Muscle layer of colon (tissue), 2 donors: Measurements from ENCODE around the gene ASPHD2.

Source experiments
- H3K27ac ChIP-seq: one replicate; pipeline ENCODE4 v1.7.0; 2013; ENCODE audit warnings: low read depth, mild to moderate bottlenecking, low read length, moderate library complexity
- H3K27me3 ChIP-seq, 2 donors: one replicate each; pipeline ENCODE4 v1.7.0; 2013; ENCODE audit warnings: low read length in 2 of 2, mild to moderate bottlenecking in 2 of 2; ENCODE audit not compliant: insufficient read depth in 2 of 2, control insufficient read depth in 1 of 2
- H3K36me3 ChIP-seq: one replicate; pipeline ENCODE4 v1.7.0; 2013; ENCODE audit warnings: mild to moderate bottlenecking, low read length; ENCODE audit not compliant: insufficient read depth
- H3K4me1 ChIP-seq: one replicate; pipeline ENCODE4 v1.7.0; 2013; ENCODE audit warnings: mild to moderate bottlenecking, low read length; ENCODE audit not compliant: insufficient read depth
- H3K4me3 ChIP-seq, 2 donors: one replicate each; pipeline ENCODE4 v1.7.0; 2013; ENCODE audit warnings: low read length in 2 of 2, low read depth in 1 of 2, mild to moderate bottlenecking in 1 of 2, moderate library complexity in 1 of 2
- H3K9ac ChIP-seq: one replicate; pipeline ENCODE4 v1.7.0; 2013; ENCODE audit warnings: low read length
- H3K9me3 ChIP-seq: one replicate; pipeline ENCODE4 v1.7.0; 2013; ENCODE audit warnings: mild to moderate bottlenecking, low read length
- donor health status: abdominal sarcoma.
- donor health status: Adenocarcinoma of cecum.

ASPHD2 gene

GRCh38 chr22:26448941-26449340, 19.9 kb downstream of the ASPHD2 start:
- Histone ChIP-seq H3K36me3 (peaks cover 37% of the 10 kb centered on the region), H3K27ac (no peak overlapping the region), H3K9me3 (no peaks in the 10 kb centered on the region)

GRCh38 chr22:26450453-26451185, 21.6 kb downstream of the ASPHD2 start:
- Histone ChIP-seq H3K4me1 (peaks cover 14% of the 10 kb centered on the region), H3K36me3 (peaks cover 40% of the 10 kb centered on the region), H3K9ac (no peak overlapping the region), H3K27me3 (no peaks in the 10 kb centered on the region), H3K4me3 (no peak overlapping the region), H3K27ac (no peak overlapping the region), H3K9me3 (no peaks in the 10 kb centered on the region)

More at GRCh38 chr22:26448941-26449340, 19.9 kb downstream of the ASPHD2 start:
- H3K9ac ChIP-seq: no peak overlapping the region
- H3K27me3 ChIP-seq: no peaks in the 10 kb centered on the region
- peaks cover 14% of the 10 kb centered on the region for H3K4me1 ChIP-seq
- H3K4me3 ChIP-seq: no peak overlapping the region

GRCh38 chr22:26452236-26453016, 23.4 kb downstream of the ASPHD2 start:
- H3K36me3 ChIP-seq: peaks cover 42% of the 10 kb centered on the region
- no peak overlapping the region for H3K27ac ChIP-seq
- no peak overlapping the region for H3K4me3 ChIP-seq
- H3K9ac ChIP-seq: no peak overlapping the region
- H3K9me3 ChIP-seq: no peaks in the 10 kb centered on the region
- H3K4me1 ChIP-seq: peaks cover 6% of the 10 kb centered on the region
- H3K27me3 ChIP-seq: no peaks in the 10 kb centered on the region

GRCh38 chr22:26453216-26453615, 24.2 kb downstream of the ASPHD2 start:
- no peak overlapping the region for H3K4me3 ChIP-seq
- H3K9me3 ChIP-seq: no peaks in the 10 kb centered on the region
- peaks cover 50% of the 10 kb centered on the region for H3K36me3 ChIP-seq
- no peaks in the 10 kb centered on the region for H3K27me3 ChIP-seq
- H3K4me1 ChIP-seq: no peaks in the 10 kb centered on the region
- no peak overlapping the region for H3K9ac ChIP-seq
- H3K27ac ChIP-seq: no peak overlapping the region

GRCh38 chr22:26453812-26454500, 24.9 kb downstream of the ASPHD2 start:
- Histone ChIP-seq H3K27me3 (no peaks in the 10 kb centered on the region), H3K9me3 (no peaks in the 10 kb centered on the region), H3K4me3 (no peak overlapping the region), H3K27ac (no peak overlapping the region), H3K9ac (no peak overlapping the region), H3K4me1 (no peaks in the 10 kb centered on the region), H3K36me3 (peaks cover 55% of the 10 kb centered on the region)

- Histone ChIP-seq H3K27ac (no peak overlapping the region), H3K36me3 (peaks cover 40% of the 10 kb centered on the region), H3K4me3 (no peak overlapping the region), H3K9me3 (no peaks in the 10 kb centered on the region), H3K27me3 (no peaks in the 10 kb centered on the region), H3K9ac (no peak overlapping the region), H3K4me1 (peaks cover 8% of the 10 kb centered on the region)
Observed at GRCh38 chr22:26457661-26458272, 28.7 kb downstream of the ASPHD2 start.

GRCh38 chr22:26460202-26460601, 31.1 kb downstream of the ASPHD2 start:
- no peaks in the 10 kb centered on the region for H3K9me3 ChIP-seq
- no peak overlapping the region for H3K9ac ChIP-seq
- H3K4me3 ChIP-seq: no peak overlapping the region
- peaks cover 17% of the 10 kb centered on the region for H3K4me1 ChIP-seq
- no peak overlapping the region for H3K27ac ChIP-seq
- H3K36me3 ChIP-seq: peaks cover 44% of the 10 kb centered on the region
- no peaks in the 10 kb centered on the region for H3K27me3 ChIP-seq

- Histone ChIP-seq H3K9me3 (no peaks in the 10 kb centered on the region), H3K9ac (no peak overlapping the region), H3K27me3 (no peaks in the 10 kb centered on the region), H3K27ac (no peak overlapping the region), H3K4me1 (peaks cover 17% of the 10 kb centered on the region), H3K36me3 (peaks cover 55% of the 10 kb centered on the region), H3K4me3 (no peak overlapping the region)
Observed at GRCh38 chr22:26461188-26461810, 32.2 kb downstream of the ASPHD2 start.

- Histone ChIP-seq H3K4me3 (no peak overlapping the region), H3K9me3 (no peaks in the 10 kb centered on the region), H3K9ac (no peak overlapping the region), H3K27me3 (no peaks in the 10 kb centered on the region), H3K4me1 (peaks cover 17% of the 10 kb centered on the region), H3K36me3 (peaks cover 62% of the 10 kb centered on the region), H3K27ac (no peak overlapping the region)
Observed at GRCh38 chr22:26462051-26462450, 33.0 kb downstream of the ASPHD2 start.

- H3K36me3 ChIP-seq: peaks cover 62% of the 10 kb centered on the region
- no peak overlapping the region for H3K27ac ChIP-seq
- no peaks in the 10 kb centered on the region for H3K27me3 ChIP-seq
- peaks cover 17% of the 10 kb centered on the region for H3K4me1 ChIP-seq
- H3K4me3 ChIP-seq: no peak overlapping the region
- no peak overlapping the region for H3K9ac ChIP-seq
- no peaks in the 10 kb centered on the region for H3K9me3 ChIP-seq
Observed at GRCh38 chr22:26462641-26463040, 33.6 kb downstream of the ASPHD2 start.
